ENCODE results near the gene OXCT1. TPM values are rescaled to one million over a fixed set of nuclear protein-coding genes. Genes with fewer than 3 reads are reported as not detected.

OXCT1 gene
- total and polyA plus RNA-seq, 2 of the 8 experiments (the other 6 are each of a cell fraction or from before 2014, with no cell fraction given): 10.1 to 28.2 TPM

- no peak for TF ChIP-seq CHD7 (IDR thresholded peaks at IDR 0.05; ENCODE audit: insufficient replicate concordance, low read length)
- TF ChIP-seq RNF2 (IDR thresholded peaks at IDR 0.05; ENCODE audit: borderline replicate concordance, low read depth, low read length, missing control alignments, poor library complexity, severe bottlenecking): no peak
- no peak for TF ChIP-seq TAF1 (IDR thresholded peaks at IDR 0.05; ENCODE audit: low read depth, low read length)
- TF ChIP-seq KDM4A (IDR thresholded peaks at IDR 0.05; ENCODE audit: low read depth, low read length, severe bottlenecking): no peak
- TF ChIP-seq GABPA (IDR thresholded peaks at IDR 0.05; ENCODE audit: borderline replicate concordance, insufficient read depth, low read length): no peak
- no peak for TF ChIP-seq MAFK (IDR thresholded peaks at IDR 0.05; ENCODE audit: low read depth, low read length)
- no peak for TF ChIP-seq EP300 (IDR thresholded peaks at IDR 0.05; ENCODE audit: borderline replicate concordance in 1 of 2, low read depth in 2 of 2, low read length in 2 of 2)
These were observed 4.9 kb upstream of the OXCT1 start (continued) for GRCh38 chr5:41875121-41875520.

Measured in H1 (cell line).